ENCODE data around the gene SLC15A4. TPM values are rescaled to one million over a fixed set of nuclear protein-coding genes. Genes with fewer than 3 reads are reported as not detected.
"Not testable (repeated sequence)": the region's sequence is repeated elsewhere in the genome, so short reads cannot be mapped to it uniquely, and the experiment has no call there.

SLC15A4 gene
- 35.9 and 46.4 TPM in 2 replicates for total RNA-seq (2014; rRNA removed; shearing (Covaris generic); ENCODE audit: low replicate concordance)

DNA sequence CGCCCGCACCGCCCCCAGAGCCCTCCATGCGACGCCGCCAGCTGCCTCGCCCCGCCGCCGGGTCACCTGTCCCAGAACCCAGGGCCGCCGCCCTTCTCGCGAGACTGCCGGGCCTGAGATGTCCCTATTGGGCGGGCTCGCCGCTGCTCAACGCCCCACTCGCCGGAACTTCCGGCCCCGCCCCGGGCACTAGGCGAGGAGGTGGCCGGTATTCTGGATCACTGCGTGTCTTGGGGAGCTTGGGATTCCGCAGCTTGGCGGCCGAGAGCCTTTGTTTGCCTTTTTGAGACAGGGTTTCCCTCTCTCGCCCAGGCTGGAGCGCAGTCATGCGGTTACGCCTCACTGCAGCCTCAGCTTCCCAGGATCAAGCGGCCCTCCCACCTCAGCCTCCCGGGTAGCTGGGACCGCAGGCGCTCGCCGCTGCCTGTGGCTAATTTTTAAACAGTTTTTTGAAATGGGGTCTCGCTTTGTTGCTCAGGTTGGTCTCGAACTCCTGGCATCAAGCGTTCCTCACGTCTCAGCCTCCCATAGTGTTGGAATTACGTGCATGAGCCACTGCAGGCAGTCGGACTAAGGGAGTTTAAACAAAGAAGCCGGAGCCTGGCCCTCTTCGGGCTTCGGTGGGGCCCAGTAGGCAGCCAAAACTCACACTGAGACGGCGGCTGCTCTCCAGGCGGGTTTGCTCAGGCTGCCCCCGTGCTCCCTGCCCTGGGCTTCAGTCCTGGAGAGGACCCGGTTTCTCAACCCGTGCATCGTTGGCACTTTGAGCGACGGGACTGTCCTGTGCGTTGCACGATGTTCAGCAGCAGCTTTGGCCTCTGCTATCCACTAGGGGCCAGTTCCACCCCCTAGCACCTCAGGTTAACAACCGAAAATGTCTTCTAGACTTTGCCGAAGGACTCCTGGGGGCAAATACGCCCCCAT, at the start of gene SLC15A4:
Gene SLC15A4 (minus strand): TSS at position 43 of the 924 bp plus-strand sequence. CDS start 15 bp downstream, at position 28.
- DNase-seq (ENCODE audit: low read depth), result peak; percentile 96
- in situ Hi-C loops (cut with HindIII; ENCODE audit: low pct_unique_long_range_greater_than_20kb, low sequenced_read_pairs), result no loop called here

DNA sequence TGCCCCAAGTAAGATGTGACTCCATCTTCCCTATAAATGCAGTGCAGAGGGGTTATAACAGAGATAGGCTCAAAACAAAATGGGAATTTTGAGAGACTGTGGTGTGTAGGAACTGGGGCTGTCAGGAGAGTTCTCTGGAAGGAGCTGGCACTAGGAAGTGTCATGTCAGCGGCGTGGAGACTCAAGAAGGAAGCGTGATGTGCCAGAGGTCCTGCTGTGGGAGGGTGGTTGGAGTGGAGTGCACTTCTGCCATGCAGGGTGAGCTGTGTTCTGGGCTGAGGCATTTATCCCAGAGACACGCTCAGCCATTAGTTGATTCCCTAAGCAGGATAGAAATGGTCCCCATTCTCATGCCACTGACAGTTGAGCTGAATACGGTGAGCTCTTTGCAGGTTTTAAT, 48.5 kb upstream of the SLC15A4 start:
- in situ Hi-C loops (cut with HindIII; ENCODE audit: low pct_unique_long_range_greater_than_20kb, low sequenced_read_pairs), result no loop called here
- DNase-seq (ENCODE audit: low read depth), result no peak

DNA sequence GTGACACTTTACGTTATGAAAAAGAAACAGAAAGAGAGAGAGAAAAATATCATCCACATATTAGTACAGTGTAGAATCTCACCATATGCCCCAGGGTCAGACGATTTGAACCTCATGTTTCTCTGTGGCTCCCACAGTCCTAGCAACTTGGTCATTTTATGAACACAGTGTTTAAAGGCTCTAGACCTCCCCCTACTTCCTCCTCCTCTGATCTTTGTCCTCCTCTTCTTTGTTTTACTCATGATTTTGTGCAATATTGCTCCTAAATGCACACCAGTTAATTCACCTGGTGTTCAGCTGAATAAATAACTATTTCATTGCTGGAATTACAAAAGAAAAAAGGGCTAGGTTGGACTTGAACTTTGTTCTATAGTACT, 47.7 kb upstream of the SLC15A4 start:
- no peak for DNase-seq (ENCODE audit: low read depth)
- in situ Hi-C loops (cut with HindIII; ENCODE audit: low pct_unique_long_range_greater_than_20kb, low sequenced_read_pairs), result no loop called here

DNA sequence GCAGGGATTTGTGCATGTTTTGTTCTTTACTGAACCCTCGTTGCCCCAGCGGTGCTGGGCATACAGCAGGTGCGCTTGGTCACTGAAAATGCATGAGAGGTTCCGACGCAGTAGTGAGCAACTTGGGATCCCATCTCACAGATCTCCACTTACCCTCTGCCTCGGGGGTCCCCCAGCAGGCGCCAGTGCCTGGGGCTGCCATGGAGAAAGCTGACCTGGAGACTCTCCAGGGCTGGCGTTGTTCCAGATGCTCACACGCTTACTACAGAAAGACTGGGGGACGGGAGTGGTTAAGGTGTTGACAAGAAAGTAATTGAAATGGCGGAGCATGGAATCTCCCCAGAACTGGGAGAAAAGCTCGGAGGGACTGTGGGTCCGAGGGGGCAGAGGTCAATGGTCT, 43.7 kb upstream of the SLC15A4 start:
- in situ Hi-C loops (cut with HindIII; ENCODE audit: low pct_unique_long_range_greater_than_20kb, low sequenced_read_pairs), result no loop called here
- no peak for DNase-seq (ENCODE audit: low read depth)

DNA sequence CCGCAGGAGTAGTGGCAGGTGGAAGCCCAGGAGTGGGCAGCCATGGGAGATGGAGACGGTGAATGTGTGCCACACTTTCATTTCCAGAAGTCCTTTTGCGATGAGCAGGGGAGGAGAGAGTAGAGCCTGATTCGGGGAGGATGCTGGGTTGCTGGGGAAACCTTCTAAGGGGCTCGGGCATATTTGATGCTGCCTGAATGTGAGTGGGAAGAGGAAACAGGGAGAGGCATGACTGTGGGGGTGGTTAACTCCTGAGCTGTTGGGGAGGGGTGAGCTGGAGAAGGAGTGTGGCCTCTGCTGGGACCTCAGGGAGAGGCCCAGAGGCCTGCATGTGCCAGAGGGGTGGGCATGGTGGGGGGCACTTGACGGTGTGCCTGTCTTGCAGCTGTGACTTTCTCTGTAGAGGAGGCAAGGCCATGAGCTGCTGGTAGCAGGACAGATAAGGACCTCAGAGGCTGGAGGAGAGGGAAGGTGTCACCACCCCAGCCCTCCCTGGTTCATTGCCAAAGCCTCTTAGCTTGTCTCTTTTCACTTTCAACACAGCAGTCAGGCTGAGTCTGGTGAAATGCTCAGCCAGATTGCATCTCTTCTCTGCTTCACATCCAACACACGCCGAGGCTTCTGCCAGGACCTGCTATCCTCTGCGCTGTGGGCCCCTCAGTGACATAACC, 40.9 kb upstream of the SLC15A4 start:
- no peak for DNase-seq (ENCODE audit: low read depth)
- in situ Hi-C loops (cut with HindIII; ENCODE audit: low pct_unique_long_range_greater_than_20kb, low sequenced_read_pairs), result no loop called here

DNA sequence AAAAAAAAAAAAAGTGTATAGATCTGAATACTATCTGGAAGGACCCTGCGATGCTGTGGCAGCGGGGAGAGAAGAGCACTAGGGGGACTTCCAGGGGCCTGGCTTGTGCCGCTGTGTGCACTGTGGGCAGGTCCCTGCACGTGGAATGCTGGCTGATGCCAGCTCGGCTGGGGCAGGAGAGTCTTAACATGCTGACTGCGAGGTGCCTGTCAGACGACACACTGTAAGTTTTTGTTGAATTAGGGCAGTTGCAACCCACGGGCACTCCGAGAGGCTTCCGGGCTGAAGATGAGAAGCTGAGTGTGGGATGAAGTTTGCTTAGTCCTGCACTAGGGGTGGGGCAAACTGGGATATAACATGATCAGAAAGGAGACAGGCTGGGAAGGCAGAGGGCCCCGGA, 40.2 kb upstream of the SLC15A4 start:
- in situ Hi-C loops (cut with HindIII; ENCODE audit: low pct_unique_long_range_greater_than_20kb, low sequenced_read_pairs), result no loop called here

DNA sequence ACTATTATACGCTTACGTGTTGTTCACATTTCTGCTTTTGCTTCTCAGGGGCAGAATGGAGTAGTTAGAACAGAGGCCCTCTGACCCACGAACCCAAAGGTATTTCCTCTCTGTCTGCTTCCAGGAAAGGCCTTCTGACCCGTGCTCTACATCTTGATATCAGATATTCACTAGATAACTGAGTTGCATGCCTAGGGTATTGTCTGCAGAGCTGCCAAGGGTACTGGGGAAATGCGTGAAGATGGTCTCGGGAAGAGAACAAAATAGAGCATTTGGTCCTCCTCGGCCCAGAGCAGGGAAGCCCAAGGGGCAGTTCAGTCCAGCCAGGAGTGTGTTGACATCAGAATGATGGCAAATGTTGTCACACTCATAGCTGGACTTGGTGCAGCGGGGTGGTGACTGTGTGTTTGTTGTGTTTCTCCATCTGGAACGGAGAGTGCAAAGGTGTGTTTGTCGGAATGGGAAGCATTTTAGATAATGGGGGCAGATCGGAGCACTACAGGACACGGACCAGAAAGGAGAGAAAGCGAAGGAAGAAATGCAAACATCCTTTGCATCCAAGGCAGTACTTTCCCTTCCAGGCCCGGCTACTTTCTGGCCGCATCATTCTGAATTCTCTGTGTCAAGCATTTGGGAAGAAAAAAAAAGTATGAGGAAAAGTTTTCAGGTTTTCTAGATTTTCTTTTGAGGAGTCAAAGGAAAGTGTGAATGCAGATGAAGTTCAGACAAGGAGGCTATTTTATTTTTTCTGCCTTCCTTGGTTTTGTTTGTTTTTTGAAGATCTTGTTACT, 37.7 kb upstream of the SLC15A4 start:
- peak; percentile 68 for DNase-seq (ENCODE audit: low read depth)
- in situ Hi-C loops (cut with HindIII; ENCODE audit: low pct_unique_long_range_greater_than_20kb, low sequenced_read_pairs), result no loop called here

More for the DNA sequence above, 40.2 kb upstream of the SLC15A4 start:
- no peak for DNase-seq (ENCODE audit: low read depth)

DNA sequence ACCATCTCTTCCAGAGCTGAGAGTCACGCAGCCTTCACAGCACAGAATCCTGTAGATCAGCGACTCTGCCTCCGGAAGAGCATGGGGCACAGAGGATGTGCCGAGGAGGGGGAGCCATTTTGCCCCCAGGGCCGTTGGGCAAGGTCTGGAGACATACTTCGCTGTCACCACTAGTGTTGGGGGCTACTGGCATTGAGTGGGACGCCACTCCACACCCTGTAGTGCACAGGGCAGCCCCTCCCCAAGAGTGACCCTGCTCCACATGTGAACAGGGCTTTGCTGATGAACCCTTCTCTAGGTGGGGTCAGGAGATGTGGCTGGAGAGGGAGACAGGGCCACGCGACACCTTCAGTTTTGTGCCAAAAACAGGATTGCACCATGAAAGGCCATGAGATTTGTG, 35.6 kb upstream of the SLC15A4 start:
- DNase-seq (ENCODE audit: low read depth), result no peak
- in situ Hi-C loops (cut with HindIII; ENCODE audit: low pct_unique_long_range_greater_than_20kb, low sequenced_read_pairs), result no loop called here

DNA sequence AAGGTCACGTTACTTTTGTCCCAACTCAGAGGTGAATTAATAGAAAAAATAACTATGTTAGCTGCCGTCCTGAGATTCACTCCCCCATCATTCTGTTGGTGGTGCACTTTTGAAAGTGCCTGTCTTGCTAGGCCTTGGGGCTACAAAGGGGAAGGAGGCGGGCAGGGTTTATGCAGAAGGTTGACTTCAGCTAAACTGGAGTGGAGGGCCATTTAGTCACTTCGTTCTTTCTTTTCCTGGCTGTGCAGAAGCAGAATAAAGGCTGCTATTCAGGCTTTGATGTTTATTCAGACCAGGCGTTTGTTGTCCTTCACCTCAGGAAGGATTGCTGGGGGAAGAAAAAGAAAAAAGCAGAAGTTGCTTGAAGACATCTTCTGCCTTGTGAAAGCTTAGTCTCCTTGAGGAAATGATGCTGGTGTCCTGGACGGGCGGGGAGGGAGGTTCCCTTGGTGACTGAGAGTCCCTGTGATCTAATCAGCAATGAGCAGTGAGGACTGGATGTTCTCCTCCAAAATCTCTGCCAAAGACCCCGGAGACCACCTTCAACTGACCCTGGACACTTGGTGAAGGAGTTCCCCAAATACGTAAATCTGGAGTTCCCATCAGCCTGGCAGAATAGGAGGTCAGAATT, 33.5 kb upstream of the SLC15A4 start:
- in situ Hi-C loops (cut with HindIII; ENCODE audit: low pct_unique_long_range_greater_than_20kb, low sequenced_read_pairs), result no loop called here
- DNase-seq (ENCODE audit: low read depth), result no peak

DNA sequence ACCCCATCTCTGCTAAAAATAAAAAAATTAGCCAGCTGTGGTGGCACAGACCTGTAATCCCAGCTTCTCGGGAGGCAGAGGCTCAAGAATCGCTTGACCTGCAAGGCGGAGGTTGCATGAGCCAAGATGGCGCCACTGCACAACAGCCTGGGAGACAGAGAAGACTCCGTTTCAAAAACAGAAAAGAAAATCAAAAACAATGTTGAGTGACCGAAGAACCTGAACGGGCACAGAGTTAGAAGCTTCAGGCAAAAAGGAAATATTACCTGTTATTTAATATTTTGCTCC, 33.0 kb upstream of the SLC15A4 start:
- in situ Hi-C loops (cut with HindIII; ENCODE audit: low pct_unique_long_range_greater_than_20kb, low sequenced_read_pairs), result no loop called here

DNA sequence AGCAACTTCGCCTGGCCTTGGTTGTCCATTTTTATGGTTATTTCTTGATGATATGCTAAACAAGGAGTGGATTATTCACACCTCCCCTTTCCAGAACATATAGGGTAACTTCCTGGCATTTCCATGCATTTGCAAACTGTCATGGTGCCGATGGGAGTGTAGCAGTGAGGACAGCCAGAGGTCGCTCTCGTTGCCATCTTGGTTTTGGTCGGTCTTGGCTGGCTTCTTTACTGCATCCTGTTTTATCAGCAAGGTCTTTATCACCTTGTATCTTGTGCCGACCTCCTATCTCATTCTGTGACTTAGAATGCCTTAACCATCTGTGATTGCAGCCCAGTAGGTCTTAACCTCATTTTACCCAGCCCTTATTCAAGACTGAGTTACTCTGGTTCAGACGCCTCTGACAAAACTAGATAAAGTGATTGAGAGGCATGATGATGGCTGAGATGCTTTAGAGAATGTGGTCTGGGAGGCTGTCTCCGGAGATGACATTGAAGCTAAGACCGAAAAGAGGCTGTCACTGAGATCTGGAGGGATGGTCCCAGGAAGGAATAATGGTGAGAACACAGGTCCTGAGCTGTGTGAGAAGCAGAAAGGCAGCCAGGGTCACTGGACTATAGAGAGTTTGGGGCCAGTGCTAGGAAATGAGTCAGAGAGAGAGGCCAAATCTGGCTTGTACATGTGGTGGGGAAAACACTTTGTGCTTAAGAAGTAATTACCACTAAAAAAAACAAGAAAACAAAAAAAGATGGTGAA, 32.5 kb upstream of the SLC15A4 start:
- in situ Hi-C loops (cut with HindIII; ENCODE audit: low pct_unique_long_range_greater_than_20kb, low sequenced_read_pairs), result no loop called here
- no peak for DNase-seq (ENCODE audit: low read depth)

More for the DNA sequence above, 33.0 kb upstream of the SLC15A4 start:
- DNase-seq (ENCODE audit: low read depth), result no peak

DNA sequence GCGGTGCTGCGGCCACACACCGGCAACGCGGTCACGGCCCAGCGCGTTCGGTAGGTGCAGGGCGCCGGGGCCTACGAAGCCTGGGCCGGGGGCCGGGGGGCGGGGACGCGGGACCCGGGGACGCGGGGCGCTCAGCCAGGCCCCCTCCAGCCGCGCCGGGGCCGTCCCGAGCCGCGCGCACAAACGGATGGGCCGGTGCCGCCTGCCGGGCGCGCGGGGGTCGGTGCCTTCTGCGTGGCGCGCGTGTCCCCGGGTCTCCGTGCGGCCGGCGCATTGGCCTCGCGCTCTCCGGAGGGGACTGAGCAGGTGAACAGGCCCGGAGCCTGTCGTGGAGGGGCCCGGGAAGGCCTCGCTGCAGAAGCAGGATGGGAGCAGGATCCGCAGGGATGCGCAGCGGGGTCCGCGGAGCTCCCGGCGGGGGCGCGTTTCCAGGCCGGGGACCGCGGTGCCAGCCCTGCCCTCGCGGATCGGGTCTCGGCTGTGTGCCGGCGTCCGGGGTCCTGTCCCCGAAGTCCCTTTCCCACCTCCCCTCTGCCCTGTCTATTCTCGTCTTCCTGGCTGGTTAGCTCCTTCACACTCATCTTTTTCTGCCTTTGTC, 29.9 kb upstream of the SLC15A4 start:
- in situ Hi-C loops (cut with HindIII; ENCODE audit: low pct_unique_long_range_greater_than_20kb, low sequenced_read_pairs), result no loop called here
- no peak for DNase-seq (ENCODE audit: low read depth)

DNA sequence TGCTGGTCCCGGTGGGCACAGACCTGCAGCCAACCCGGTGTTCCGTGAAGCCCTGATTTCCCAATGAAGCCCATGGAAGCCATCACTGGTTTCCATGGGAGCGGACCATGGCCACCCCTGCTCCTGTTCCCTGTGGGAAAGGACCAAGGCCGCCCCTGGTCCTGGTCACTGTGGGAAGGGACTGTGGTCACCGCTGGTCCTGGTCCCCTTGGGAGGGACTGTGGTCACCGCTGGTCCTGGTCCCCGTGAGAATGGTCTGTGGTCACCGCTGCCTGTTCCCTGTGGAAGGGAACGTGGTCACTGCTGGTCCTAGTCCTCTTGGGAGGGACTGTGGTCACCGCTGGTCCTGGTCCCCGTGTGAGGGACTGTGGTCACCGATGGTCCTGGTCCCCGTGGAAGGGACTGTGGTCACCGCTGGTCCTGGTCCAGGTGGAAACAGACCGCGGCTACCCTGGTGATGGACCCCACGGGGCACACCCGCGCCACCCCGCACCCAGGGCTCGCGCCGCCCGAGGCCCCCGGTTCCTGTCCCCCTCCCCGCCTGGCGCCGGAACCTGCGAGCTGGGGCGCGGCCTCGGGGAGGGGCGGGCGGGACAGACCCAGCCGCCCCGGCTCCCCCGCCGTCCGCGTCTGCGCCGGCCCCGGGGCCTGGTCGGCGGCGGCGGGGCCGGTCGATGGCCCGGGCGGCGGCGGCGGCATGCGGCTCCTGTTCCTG, 29.3 kb upstream of the SLC15A4 start, which contains the start of gene GLT1D1:
Gene GLT1D1 (plus strand): TSS at position 594 of the 715 bp plus-strand sequence. CDS start 104 bp downstream, at position 698.
- in situ Hi-C loops (cut with HindIII; ENCODE audit: low pct_unique_long_range_greater_than_20kb, low sequenced_read_pairs), result no loop called here
- no peak for DNase-seq (ENCODE audit: low read depth)

DNA sequence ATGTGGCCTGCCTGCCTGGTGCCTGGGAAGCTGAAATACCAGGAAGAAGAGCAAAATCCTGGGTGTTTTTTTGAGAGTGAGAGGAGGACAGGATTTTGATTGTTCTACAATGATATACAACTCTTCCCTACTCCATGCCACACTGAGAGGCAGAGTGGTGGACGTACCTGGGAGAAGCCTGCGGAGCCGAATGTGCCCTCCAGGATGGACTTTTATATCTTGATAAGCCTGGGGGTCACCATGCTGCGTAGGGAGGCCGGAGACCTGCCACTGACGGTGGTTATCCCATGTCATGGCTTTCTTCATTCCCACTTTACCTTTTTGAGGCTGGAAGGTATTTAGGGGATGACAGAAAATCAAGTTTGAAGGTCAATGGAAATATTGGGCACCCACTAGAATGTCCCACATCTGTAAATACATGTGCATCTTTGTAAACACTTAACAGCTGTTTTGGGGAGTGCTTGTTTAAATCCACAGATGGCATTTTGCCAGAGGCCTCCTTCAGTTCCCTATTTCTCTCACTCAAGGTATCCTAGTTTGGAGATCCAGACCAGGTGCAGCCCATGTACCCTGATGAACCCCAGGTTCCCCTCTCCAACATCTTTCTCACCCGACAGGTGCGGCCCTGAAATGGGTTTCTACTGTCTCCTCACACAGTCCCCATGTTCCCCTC, 28.4 kb upstream of the SLC15A4 start:
- no peak for DNase-seq (ENCODE audit: low read depth)
- in situ Hi-C loops (cut with HindIII; ENCODE audit: low pct_unique_long_range_greater_than_20kb, low sequenced_read_pairs), result no loop called here

DNA sequence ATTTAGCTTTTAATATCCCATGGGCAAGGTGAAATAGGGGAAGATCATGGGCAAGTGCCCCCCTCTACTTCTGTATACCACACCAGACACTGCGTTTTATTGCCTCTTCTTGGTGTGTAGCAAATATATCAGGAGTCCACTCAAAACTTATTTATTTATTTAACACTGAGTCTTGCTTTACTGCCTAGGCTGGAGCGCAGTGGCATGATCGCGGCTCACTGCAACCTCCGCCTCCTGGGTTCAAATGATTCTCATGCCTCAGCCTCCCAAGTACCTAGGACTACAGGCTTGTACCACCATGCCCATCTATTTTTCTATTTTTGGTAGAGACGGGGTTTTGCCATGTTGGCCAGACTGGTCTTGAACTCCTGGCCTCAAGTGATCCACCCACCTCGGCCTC, 27.7 kb upstream of the SLC15A4 start:
- DNase-seq (ENCODE audit: low read depth); in situ Hi-C loops (cut with HindIII; ENCODE audit: low pct_unique_long_range_greater_than_20kb, low sequenced_read_pairs): not testable (repeated sequence)

DNA sequence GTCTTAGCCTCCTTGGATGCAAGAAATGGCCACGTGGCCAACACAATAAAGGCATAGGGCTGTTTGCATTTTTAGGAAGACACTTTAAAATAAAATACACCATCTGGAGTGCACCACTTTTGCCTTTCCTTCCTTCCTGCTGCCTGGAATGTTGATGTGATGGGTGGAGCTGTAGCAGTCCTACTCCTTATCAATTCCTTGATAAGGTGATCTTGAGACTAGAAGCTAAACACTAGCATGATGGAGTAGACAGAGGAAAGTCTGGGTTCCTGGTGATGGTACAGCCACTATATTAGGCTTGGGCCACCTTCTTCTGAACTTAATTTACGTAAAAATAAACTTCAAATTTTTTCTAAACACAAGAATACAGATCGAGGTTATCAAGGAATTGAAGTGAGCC, 26.6 kb upstream of the SLC15A4 start:
- no peak for DNase-seq (ENCODE audit: low read depth)
- in situ Hi-C loops (cut with HindIII; ENCODE audit: low pct_unique_long_range_greater_than_20kb, low sequenced_read_pairs), result no loop called here

Data from Caki2 (cell line).